OCI-LY3 (cell line): ENCODE data around the gene ASAP2.

Experiments
- H2AFZ ChIP-seq: fragments of 200-600, 300-600 bp; shearing (Covaris generic); 2 replicates; pipeline ENCODE4 v1.6.0; 2014; ENCODE audit warnings: antibody characterized with exemption, low read depth, low read length
- H3K27ac ChIP-seq: fragments of 200-600, 300-600 bp; sonication (generic); 2 replicates; pipeline ENCODE4 v1.5.1; 2014; ENCODE audit warnings: mild to moderate bottlenecking, low read length, moderate library complexity, mixed read lengths
- H3K27me3 ChIP-seq: fragments of 200-600, 300-600 bp; sonication (generic); 2 replicates; pipeline ENCODE4 v1.6.1; 2014; ENCODE audit warnings: low read depth, low read length, mixed read lengths
- H3K36me3 ChIP-seq: fragments of 200-600, 300-600 bp; sonication (generic); replicated peaks from 2 replicates; pipeline ENCODE3; 2014; ENCODE audit warnings: low read depth, low read length, mixed read lengths
- H3K4me1 ChIP-seq: fragments of 300-600, 200-600 bp; sonication (generic); 2 replicates; pipeline ENCODE4 v1.6.1; 2014; ENCODE audit warnings: low read length, mixed read lengths
- H3K4me2 ChIP-seq: fragments of 200-600, 300-600 bp; sonication (generic); 2 replicates; pipeline ENCODE4 v1.6.1; 2014; ENCODE audit warnings: low read length, mixed read lengths
- H3K4me3 ChIP-seq: fragments of 300-600, 200-600 bp; sonication (generic); 2 replicates; pipeline ENCODE4 v1.5.1; 2014; ENCODE audit warnings: antibody characterized with exemption, mild to moderate bottlenecking, low read length, moderate library complexity
- H3K79me2 ChIP-seq: fragments of 300-600, 200-600 bp; shearing (Covaris generic); 2 replicates; pipeline ENCODE4 v1.6.1; 2014; ENCODE audit warnings: mild to moderate bottlenecking, low read length, mixed read lengths
- H3K9ac ChIP-seq: fragments of 300-600, 200-600 bp; shearing (Covaris generic); 2 replicates; pipeline ENCODE4 v1.6.0; 2014; ENCODE audit warnings: mild to moderate bottlenecking, low read length, moderate library complexity
- H3K9me3 ChIP-seq: fragments of 200-600, 300-600 bp; shearing (Covaris generic); 2 replicates; pipeline ENCODE4 v1.6.1; 2014; ENCODE audit warnings: low read length, mixed read lengths; ENCODE audit not compliant: insufficient read depth
- H4K20me1 ChIP-seq: fragments of 200-600, 300-600 bp; sonication (generic); 2 replicates; pipeline ENCODE4 v1.6.1; 2016; ENCODE audit warnings: low read length, mixed read lengths; ENCODE audit not compliant: insufficient read depth
- CTCF ChIP-seq: fragments of 200-600, 300-600 bp; sonication (generic); IDR thresholded peaks from 2 replicates; pipeline ENCODE4 v1.5.1; 2014; ENCODE audit warnings: antibody characterized with exemption, low read length, low read depth
- EZH2phosphoT487 ChIP-seq: fragments of 200-600 bp; shearing (Covaris generic); IDR thresholded peaks from 2 replicates; pipeline ENCODE4 v1.6.1; 2018; ENCODE audit warnings: antibody characterized with exemption, mixed run types, low read depth

Gene ASAP2

GRCh38 chr2:9228088-9228751 lies 21.6 kb downstream of the ASAP2 start:
- Histone ChIP-seq H3K9me3 (no peaks in the 10 kb centered on the region), H3K36me3 (no peaks in the 10 kb centered on the region), H4K20me1 (no peaks in the 10 kb centered on the region), H3K27ac (no peak overlapping the region), H3K79me2 (no peaks in the 10 kb centered on the region), H3K9ac (no peak overlapping the region), H3K4me2 (no peak overlapping the region), H3K4me3 (no peak overlapping the region), H2AFZ (no peak overlapping the region), H3K27me3 (peaks cover 58% of the 10 kb centered on the region), H3K4me1 (no peaks in the 10 kb centered on the region)
- TF ChIP-seq CTCF (no peak), EZH2phosphoT487 (no peak)

- no peak for TF ChIP-seq EZH2phosphoT487
- no peak for TF ChIP-seq CTCF
- Histone ChIP-seq H4K20me1 (no peaks in the 10 kb centered on the region), H3K4me1 (no peaks in the 10 kb centered on the region), H2AFZ (no peak overlapping the region), H3K79me2 (no peaks in the 10 kb centered on the region), H3K4me3 (no peak overlapping the region), H3K36me3 (no peaks in the 10 kb centered on the region), H3K9me3 (no peaks in the 10 kb centered on the region), H3K4me2 (no peak overlapping the region), H3K27me3 (peaks cover 62% of the 10 kb centered on the region), H3K27ac (no peak overlapping the region), H3K9ac (no peak overlapping the region)
These were observed 22.3 kb downstream of the ASAP2 start for GRCh38 chr2:9228781-9229469.

- H3K79me2 ChIP-seq = no peaks in the 10 kb centered on the region
- H3K4me1 ChIP-seq = no peaks in the 10 kb centered on the region
- no peak overlapping the region for H3K4me2 ChIP-seq
- no peaks in the 10 kb centered on the region for H3K36me3 ChIP-seq
- no peak for TF ChIP-seq EZH2phosphoT487
- no peak for TF ChIP-seq CTCF
- H3K9ac ChIP-seq = no peak overlapping the region
- H3K9me3 ChIP-seq = no peaks in the 10 kb centered on the region
- no peak overlapping the region for H3K4me3 ChIP-seq
- no peak overlapping the region for H2AFZ ChIP-seq
- H3K27me3 ChIP-seq = peaks cover 62% of the 10 kb centered on the region
- H4K20me1 ChIP-seq = no peaks in the 10 kb centered on the region
- no peak overlapping the region for H3K27ac ChIP-seq
These were observed 22.8 kb downstream of the ASAP2 start for GRCh38 chr2:9229470-9229820.

- H3K4me1 ChIP-seq = no peaks in the 10 kb centered on the region
- no peaks in the 10 kb centered on the region for H3K9me3 ChIP-seq
- H3K79me2 ChIP-seq = no peaks in the 10 kb centered on the region
- H3K4me2 ChIP-seq = no peak overlapping the region
- no peak overlapping the region for H3K27ac ChIP-seq
- no peak overlapping the region for H3K9ac ChIP-seq
- H3K27me3 ChIP-seq = peaks cover 62% of the 10 kb centered on the region
- H4K20me1 ChIP-seq = no peaks in the 10 kb centered on the region
- no peaks in the 10 kb centered on the region for H3K36me3 ChIP-seq
- no peak overlapping the region for H3K4me3 ChIP-seq
- TF ChIP-seq CTCF = no peak
- TF ChIP-seq EZH2phosphoT487 = no peak
- no peak overlapping the region for H2AFZ ChIP-seq
These were observed 23.6 kb downstream of the ASAP2 start for GRCh38 chr2:9230051-9230802.
